ENCODE results near the gene GLIS1. TPM values are rescaled to one million over a fixed set of nuclear protein-coding genes. Genes with fewer than 3 reads are reported as not detected.

GLIS1 gene
- total RNA-seq, 4 donors from 2014 or later = 0.59 to 3.9 (median 0.75) TPM

DNA sequence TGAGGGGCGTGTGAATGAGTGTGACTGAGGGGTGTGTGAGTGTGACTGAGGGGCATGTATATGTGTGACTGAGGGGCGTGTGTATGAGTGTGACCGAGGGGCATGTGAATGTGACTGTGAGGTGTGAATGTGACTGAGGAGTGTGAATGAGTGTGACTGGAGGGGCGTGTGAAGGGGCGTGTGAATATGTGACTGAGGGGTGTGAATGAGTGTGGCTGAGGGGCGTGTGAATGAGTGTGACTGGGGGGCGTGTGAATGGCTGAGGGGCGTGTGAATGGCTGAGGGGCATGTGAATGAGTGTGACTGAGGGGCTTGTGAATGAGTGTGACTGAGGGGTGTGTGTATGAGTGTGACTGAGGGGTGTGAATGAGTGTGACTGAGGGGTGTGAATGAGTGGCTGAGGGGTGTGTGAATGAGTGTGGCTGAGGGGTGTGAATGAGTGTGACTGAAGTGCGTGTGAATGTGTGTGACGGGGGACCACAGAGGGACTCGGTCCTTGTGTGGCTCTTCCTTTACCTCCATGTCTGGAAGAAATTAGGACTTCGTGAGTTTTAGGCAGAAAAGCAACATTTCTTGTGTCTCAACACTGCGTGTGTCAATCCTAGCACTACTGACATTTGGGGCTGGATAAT, 105.8 kb downstream of the GLIS1 start:
- Histone ChIP-seq H3K36me3 (no peaks in the 10 kb centered on the region), H3K27ac (no peak overlapping the region), H3K9me3 (no peaks in the 10 kb centered on the region), H3K4me3 (no peak overlapping the region), H3K4me1 (no peaks in the 10 kb centered on the region), H3K27me3 (no peaks in the 10 kb centered on the region)
- WGBS, 2 donors = 89 to 92% methylated on average over 13 of the region's 13 CpGs
- no peak for DNase-seq (ENCODE audit: low spot score in 2 of 2)
- TF ChIP-seq POLR2A (IDR thresholded peaks at IDR 0.05) (no peak), EP300 (IDR thresholded peaks at IDR 0.05) (no peak)
- TF ChIP-seq, protein P1, sequence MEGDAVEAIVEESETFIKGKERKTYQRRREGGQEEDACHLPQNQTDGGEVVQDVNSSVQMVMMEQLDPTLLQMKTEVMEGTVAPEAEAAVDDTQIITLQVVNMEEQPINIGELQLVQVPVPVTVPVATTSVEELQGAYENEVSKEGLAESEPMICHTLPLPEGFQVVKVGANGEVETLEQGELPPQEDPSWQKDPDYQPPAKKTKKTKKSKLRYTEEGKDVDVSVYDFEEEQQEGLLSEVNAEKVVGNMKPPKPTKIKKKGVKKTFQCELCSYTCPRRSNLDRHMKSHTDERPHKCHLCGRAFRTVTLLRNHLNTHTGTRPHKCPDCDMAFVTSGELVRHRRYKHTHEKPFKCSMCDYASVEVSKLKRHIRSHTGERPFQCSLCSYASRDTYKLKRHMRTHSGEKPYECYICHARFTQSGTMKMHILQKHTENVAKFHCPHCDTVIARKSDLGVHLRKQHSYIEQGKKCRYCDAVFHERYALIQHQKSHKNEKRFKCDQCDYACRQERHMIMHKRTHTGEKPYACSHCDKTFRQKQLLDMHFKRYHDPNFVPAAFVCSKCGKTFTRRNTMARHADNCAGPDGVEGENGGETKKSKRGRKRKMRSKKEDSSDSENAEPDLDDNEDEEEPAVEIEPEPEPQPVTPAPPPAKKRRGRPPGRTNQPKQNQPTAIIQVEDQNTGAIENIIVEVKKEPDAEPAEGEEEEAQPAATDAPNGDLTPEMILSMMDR (IDR thresholded peaks at IDR 0.05) = no peak

- Histone ChIP-seq H3K27me3 (no peaks in the 10 kb centered on the region), H3K36me3 (no peaks in the 10 kb centered on the region), H3K27ac (no peak overlapping the region), H3K9me3 (no peaks in the 10 kb centered on the region), H3K4me1 (no peaks in the 10 kb centered on the region), H3K4me3 (no peak overlapping the region)
- TF ChIP-seq, protein P1 (IDR thresholded peaks at IDR 0.05) = no peak
- TF ChIP-seq EP300 (IDR thresholded peaks at IDR 0.05) (no peak), POLR2A (IDR thresholded peaks at IDR 0.05) (no peak)
- 86 to 87% methylated on average over 6 of the region's 6 CpGs for WGBS, 2 donors
- DNase-seq (ENCODE audit: low spot score in 2 of 2) = no peak
Observed at GRCh38 chr1:53631622-53632310, 107.2 kb downstream of the GLIS1 start.

DNA sequence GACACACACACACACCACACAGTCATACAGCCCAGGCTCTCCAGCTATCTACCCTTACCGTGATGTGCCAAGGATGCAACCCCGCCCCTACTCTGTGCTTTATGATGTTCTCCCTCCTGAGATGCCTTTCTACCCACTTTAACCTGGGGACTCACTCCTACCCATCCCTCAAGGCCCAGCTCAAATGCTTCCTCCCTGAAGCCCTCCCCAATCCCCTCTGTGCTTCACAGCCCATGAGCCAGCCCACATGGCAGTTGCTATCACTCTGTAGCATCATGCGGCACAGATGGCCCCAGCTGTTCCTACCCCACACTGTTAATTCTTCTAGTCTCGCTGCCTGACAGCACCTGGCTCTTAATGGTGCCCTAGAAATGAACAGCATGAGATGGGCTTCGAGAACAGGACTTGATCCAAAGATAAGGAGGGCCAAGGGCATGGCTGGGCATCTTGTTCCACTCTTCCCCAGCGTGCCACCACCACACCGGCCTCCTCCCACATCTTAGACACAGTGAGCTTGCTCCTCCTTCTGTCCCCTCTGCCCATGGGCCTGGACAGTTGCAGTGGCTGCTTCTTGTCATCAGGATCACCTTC, 109.8 kb downstream of the GLIS1 start:
- Histone ChIP-seq H3K9me3 (peaks cover 0 to 8% (median 0%) of the 10 kb centered on the region in 4 donors), H3K4me1 (no peaks in the 10 kb centered on the region), H3K27me3 (no peaks in the 10 kb centered on the region), H3K4me3 (no peak overlapping the region), H3K36me3 (no peaks in the 10 kb centered on the region), H3K27ac (no peak overlapping the region)
- TF ChIP-seq POLR2A (IDR thresholded peaks at IDR 0.05) = no peak
- TF ChIP-seq, protein P1 (IDR thresholded peaks at IDR 0.05) = no peak
- no peak for TF ChIP-seq EP300 (IDR thresholded peaks at IDR 0.05)
- DNase-seq (ENCODE audit: low spot score in 2 of 2) = no peak
- WGBS, 2 donors = 93% methylated on average over 7 of the region's 7 CpGs

DNA sequence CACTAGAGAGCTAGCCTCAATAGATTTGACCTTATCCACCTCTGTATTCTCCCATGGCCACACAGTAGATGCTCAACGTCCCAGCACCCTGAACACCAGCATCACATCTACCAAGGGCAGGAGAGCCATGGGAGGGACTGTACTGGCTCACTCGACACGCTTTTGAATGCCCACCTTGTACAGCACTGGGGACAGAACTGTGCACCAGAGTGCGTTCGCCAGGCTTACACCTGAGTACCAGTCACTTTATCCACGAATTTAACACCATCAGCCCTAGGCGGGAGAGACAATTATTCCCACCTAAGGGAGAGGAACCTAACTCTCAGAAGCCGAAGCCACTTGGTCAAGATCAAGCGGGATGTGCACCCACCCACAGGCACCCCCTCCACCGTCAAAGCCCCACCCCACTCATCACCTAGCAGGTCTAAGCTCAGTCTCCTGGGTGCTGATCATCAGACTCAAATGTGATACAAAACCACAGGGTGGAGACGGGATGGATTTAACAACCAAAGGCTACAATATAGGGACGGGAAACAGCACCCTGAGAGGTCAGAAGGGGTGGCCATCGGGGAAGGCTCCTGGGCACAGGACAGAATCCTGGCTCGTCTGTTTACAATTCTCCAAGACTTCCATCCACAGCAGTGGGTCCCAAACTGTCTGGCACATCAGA, 110.5 kb downstream of the GLIS1 start:
- no peaks in the 10 kb centered on the region for H3K36me3 ChIP-seq
- TF ChIP-seq, protein P1 (IDR thresholded peaks at IDR 0.05) = no peak
- no peak for TF ChIP-seq POLR2A (IDR thresholded peaks at IDR 0.05)
- TF ChIP-seq EP300 (IDR thresholded peaks at IDR 0.05) = no peak
- no peaks in the 10 kb centered on the region for H3K27me3 ChIP-seq
- H3K4me1 ChIP-seq = no peaks in the 10 kb centered on the region
- peaks cover 0 to 12% (median 0%) of the 10 kb centered on the region in 4 donors for H3K9me3 ChIP-seq
- no peak for DNase-seq (ENCODE audit: low spot score in 2 of 2)
- no peak overlapping the region for H3K27ac ChIP-seq
- 82 to 85% methylated on average over 14 of the region's 14 CpGs for WGBS, 2 donors
- no peak overlapping the region for H3K4me3 ChIP-seq
